GM18909 (cell line): ENCODE measurements around the gene APPL2.
A peak's percentile ranks its signal among the peaks of the same experiment; 100 is the strongest.

Experiments used
- ATAC-seq: cut with Tn5 transposase; IDR thresholded peaks from one replicate; pipeline ENCODE4 v1.9.1; 2021; ENCODE audit warnings: mild to moderate bottlenecking; ENCODE audit not compliant: unreplicated experiment, poor library complexity

Gene APPL2

DNA sequence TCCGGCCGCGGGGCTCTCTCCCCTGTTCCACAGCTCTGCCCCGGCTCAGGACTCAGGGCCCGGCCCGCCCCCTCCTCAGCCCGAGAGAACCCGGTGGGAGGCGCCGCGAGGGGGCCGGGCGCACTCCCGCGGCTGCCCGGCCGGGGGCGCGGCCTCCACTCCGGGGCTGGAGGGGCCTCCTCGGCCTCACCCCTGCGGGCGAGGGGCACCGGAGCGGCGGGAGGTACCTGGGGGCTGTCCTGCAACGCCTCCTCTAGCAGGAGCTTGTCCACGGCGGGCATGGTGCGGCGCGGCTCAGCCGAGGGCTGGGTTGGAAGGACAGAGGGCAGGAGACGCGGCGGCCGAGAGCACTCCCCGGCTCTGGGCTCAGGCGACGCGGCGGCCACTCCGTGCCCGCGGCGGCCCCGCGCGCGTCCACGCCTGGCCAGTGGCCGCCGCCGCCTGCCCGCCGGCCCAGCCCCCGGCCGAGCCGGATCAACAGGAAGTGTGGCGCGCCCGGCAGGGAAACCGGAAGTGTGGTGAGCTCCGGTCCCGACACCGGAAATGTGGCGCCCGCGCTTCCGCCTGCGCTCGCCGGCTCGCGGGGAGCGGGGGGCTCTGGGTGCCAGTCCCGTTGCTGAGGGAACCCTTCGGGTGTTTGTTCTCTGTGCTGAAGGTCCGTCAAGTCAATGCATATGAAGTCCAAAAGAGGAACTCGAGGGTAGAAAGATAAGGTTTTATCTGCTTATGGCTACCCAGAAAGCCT lies at the start of gene APPL2:
Gene APPL2, minus strand, starts transcription at position 443 of the 745 bp plus-strand sequence. Its CDS starts 162 bp downstream, at position 281.
- peak; percentile 87 for ATAC-seq

- no peak for ATAC-seq
These were observed 49.4 kb upstream of the APPL2 start for GRCh38 chr12:105285378-105285777.

DNA sequence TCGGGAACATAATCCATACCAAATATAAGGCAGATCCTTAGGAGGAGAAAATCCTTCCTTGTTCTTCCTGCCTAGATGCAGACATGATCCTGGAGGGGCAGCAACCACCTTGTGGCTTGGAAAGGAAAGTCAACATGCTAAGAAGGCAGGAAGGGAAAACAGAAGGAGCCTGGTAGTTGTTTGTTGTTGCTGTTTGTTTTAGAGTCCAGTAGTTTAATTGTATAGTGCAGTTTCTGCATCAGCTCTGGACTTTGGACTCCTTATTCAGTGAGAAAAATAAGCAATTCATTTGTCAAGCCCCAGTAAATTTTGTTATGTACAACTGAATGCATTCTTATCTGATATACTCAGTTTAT lies 45.7 kb upstream of the APPL2 start:
- ATAC-seq: no peak

- no peak for ATAC-seq
These were observed 45.2 kb upstream of the APPL2 start for GRCh38 chr12:105280966-105281693.

GRCh38 chr12:105279460-105280056 lies 43.6 kb upstream of the APPL2 start:
- ATAC-seq: peak; percentile 53

- no peak for ATAC-seq
These were observed 42.2 kb upstream of the APPL2 start for GRCh38 chr12:105278043-105278697.

GRCh38 chr12:105275997-105276733 lies 40.2 kb upstream of the APPL2 start:
- ATAC-seq: no peak

GRCh38 chr12:105274571-105274970 lies 38.6 kb upstream of the APPL2 start:
- ATAC-seq: no peak

DNA sequence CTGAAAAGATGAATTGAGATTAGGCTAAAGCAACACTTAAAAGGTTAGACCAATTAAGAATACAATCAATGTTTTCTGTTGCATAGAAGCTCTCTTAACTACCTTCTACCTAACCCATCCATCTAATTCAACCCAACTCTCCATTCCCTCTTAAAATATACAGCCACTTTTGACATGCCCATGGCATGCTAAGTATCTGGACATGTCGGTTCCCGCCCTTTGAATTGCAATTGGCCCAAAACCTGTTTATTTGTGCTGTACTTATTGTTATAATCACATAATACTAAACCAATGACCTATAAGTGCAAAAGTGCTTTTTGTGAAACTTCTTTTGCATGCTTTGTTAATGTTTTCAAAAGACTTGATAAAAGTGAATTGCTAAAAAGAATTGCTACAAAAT lies 37.6 kb upstream of the APPL2 start:
- ATAC-seq: no peak

- no peak for ATAC-seq
These were observed 36.9 kb upstream of the APPL2 start for GRCh38 chr12:105272814-105273416.

DNA sequence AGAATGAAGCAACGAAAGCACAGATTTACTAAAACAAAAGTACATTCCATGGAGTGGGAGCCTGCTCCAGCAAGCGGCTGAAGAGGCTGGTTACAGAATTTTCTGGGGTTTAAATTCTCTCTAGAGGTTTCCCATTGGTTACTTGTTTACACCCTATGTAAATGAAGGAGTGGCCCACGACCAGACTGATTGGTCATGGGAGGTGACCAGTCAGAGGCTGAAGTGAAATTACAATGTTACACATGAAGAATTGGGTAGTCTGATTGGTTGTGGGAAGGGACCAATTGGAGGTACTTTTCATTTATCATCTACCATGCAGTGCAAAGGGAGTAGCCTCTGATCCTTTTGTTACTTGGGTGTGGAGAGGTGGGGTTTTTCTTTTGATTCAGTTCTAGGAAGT lies 36.2 kb upstream of the APPL2 start:
- no peak for ATAC-seq

GRCh38 chr12:105271364-105271763 lies 35.4 kb upstream of the APPL2 start:
- ATAC-seq: no peak

DNA sequence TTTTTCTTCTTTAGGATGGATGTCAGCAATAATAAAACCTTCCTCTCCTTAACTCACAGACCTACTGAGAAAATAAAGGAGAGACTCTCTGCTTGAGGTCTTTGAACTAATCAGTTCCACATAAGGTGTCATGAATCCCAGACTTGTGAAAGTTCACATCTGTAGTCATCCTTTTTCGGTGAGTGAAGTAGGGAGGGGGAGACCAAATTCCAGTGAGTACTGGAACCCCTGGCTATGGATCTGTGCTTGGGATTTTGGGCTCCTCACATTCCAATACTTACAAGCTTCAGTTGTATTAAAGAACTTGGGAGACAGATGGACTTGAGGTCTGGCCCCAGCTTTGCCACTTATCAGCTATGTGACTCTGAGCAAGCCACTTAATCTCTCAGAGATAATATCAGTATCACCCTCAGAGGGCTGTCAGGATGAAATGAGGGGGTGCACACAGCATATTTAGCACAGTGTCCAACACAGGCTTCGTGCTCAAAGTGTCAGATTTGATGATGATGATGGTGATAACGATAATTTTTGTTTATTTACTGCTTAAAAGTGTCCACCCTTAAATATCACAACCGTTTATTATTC lies 34.8 kb upstream of the APPL2 start:
- ATAC-seq: no peak

DNA sequence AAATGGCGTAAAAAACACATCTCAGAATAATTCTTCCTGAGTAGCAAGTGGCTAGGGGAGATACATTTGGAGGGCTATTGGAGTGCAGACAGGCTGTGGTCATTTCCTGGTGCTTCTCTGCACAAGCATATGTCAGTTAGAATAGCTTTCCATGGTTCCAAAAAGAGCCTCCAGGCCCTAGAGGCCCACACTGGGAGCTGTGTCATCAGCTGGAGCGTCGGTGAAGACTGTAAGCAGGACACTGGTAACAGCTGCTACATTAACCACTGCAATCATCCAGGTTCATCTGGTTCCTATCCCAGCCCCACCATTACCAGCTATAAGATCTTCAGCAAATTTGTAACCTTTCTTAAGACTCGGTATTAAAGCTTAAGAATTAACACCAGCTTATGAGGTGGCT lies 31.7 kb upstream of the APPL2 start:
- ATAC-seq: no peak

DNA sequence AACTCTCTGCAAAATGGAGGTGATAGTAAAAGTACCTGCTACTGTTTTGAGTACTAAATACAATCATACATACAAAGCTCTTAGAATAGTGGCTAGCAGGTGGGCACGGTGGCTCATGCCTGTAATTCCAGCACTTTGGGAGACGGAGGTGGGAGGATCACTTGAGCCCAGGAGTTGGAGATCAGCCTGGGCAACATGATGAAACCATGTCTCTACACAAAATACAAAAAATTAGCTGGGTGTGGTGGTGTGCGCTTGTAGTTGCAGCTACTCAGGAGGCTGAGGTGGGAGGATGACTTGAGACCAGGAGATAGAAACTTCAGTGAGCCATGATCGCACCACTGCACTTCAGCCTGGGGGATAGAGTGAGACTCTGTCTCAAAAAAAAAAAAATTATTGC lies 28.8 kb upstream of the APPL2 start:
- no peak for ATAC-seq

- ATAC-seq: no peak
These were observed 26.6 kb upstream of the APPL2 start for GRCh38 chr12:105262461-105263184.

GRCh38 chr12:105261010-105261409 lies 25.0 kb upstream of the APPL2 start:
- no peak for ATAC-seq

DNA sequence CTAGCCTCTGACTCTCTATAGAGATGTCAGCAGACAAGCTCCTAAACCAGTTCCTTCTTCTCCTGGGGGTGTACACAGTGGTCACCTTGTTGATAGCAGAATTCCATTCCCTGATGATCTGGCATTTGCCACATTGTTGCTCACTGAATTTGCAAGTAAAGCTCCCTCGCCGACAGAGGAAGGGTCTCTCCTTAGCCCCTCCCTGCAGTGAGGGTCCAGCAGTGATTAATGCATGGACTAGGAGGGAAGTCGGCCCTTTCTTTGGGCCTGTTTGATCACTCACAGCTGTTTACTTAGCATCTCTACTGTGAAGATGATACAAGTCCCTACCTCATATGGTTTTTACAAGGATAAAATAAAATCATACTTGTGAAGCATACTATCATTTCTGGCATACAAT lies 23.3 kb upstream of the APPL2 start:
- no peak for ATAC-seq

- ATAC-seq: no peak
These were observed 21.4 kb upstream of the APPL2 start for GRCh38 chr12:105257321-105257728.
